C1 segment of cervical spinal cord (tissue), 14 donors: ENCODE measurements around the gene PRRT1.
A peak's percentile ranks its signal among the peaks of the same experiment; 100 is the strongest.
"Not testable (repeated sequence)": the region's sequence is repeated elsewhere in the genome, so short reads cannot be mapped to it uniquely, and the experiment has no call there.

ENCODE experiments used
- DNase-seq, 14 donors: peaks; one replicate each; lab custom pipeline; 2025; lab: John Stamatoyannopoulos, UW

PRRT1 gene

GRCh38 chr6:32188381-32189068 is 36.8 kb upstream of the PRRT1 start:
- no peak for DNase-seq

GRCh38 chr6:32187725-32188380 is 36.1 kb upstream of the PRRT1 start:
- DNase-seq, result not testable (repeated sequence)

GRCh38 chr6:32187009-32187709 is 35.4 kb upstream of the PRRT1 start:
- DNase-seq, result no peak

GRCh38 chr6:32186151-32186840 is 34.6 kb upstream of the PRRT1 start:
- not testable (repeated sequence) for DNase-seq

- DNase-seq, result peak in 2 of 14 donors; percentile 13 to 35
Observed at GRCh38 chr6:32185681-32186131, 34.0 kb upstream of the PRRT1 start.

- DNase-seq, result no peak
Observed at GRCh38 chr6:32184084-32184640, 32.4 kb upstream of the PRRT1 start, which contains the start of gene AGER. Gene AGER, minus strand, starts transcription at chr6:32184253. Its CDS starts 31 bp downstream, at chr6:32184222.

DNA sequence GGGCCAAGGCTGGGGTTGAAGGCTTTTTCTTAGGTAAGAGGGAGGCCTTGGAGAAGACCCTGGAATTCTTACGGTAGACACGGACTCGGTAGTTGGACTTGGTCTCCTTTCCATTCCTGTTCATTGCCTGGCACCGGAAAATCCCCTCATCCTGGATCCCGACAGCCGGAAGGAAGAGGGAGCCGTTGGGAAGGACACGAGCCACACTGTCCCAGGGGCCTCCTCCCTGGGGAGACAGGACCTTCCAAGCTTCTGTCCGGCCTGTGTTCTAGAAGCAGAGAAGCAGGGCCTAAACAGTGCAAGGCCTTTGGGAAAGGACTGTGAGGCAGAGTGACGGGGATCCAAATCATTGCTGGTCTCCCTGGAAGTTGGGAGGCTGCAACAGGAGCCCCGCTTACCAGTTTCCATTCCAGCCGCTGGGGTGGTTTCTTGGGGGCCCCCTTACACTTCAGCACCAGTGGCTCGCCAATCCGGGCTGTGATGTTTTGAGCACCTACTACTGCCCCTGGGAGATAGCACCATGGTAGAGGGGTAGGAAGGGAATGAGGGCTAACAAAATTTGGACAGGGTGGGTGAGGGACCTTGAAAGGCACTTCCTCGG is 31.8 kb upstream of the PRRT1 start:
- DNase-seq, result no peak

DNA sequence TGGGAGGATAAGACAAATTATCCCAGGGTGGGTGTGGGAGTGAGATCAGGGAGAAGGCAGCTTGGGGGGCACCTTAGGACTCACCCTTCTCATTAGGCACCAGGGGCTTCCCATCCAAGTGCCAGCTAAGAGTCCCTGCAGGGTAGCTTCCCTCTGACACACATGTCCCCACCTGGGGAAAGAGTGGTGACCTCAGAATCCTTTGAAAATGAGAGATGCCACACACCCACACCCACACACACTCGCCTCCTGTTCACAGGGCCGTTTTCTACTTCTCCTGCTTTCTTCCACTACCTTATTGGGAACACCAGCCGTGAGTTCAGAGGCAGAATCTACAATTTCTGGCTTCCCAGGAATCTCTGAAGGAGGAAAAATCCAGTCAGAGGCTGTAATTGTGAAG is 31.3 kb upstream of the PRRT1 start:
- DNase-seq, result no peak

DNA sequence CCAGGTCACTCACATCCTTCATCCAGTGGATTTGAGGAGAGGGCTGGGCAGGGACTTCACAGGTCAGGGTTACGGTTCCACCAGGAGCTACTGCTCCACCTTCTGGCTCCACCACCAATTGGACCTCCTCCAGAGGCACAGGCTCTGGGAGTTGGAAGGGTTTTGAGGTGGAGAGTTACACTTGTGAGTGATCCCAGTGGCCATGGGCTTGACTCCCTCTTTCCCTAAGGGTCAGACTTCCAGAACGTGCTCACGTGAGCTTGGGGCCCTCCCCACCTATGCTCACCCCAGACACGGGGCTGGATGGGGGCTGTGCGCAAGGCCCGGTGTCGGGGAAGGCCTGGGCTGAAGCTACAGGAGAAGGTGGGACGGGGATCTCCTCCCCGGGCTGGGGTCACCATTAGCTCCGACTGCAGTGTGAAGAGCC is 30.8 kb upstream of the PRRT1 start:
- DNase-seq, result no peak

DNA sequence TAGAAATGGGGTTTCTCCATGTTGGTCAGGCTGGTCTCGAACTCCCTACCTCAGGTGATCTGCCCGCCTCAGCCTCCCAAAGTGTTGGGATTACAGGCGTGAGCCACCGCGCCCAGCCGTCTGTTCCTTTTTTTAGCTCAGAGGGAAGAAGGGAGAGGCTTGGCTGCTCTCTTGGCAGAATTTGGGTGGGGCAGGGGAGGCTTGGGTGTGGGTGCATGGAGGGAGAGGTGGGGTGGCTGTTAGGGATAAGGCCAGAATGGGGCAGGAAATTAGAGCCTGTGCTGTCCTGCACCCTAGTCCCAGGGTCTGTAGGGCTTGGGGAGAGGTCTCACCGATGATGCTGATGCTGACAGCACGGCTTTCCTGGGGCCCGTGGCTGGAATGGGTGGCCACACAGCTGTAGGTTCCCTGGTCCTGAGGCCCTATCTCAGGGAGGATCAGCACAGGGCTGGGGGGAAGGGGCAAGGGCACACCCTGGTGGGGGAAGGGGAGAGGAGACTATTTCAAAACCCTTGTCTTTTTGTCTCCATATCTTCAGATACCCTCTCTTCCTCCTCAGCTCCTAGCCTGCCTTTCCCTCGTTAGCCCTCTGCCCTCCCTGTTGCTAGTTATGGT is 30.3 kb upstream of the PRRT1 start:
- no peak for DNase-seq

GRCh38 chr6:32181148-32181702 is 29.5 kb upstream of the PRRT1 start:
- no peak for DNase-seq

- no peak for DNase-seq
Observed at GRCh38 chr6:32179766-32180405, 28.1 kb upstream of the PRRT1 start.

GRCh38 chr6:32178547-32179440 is 27.1 kb upstream of the PRRT1 start:
- DNase-seq, result no peak

DNA sequence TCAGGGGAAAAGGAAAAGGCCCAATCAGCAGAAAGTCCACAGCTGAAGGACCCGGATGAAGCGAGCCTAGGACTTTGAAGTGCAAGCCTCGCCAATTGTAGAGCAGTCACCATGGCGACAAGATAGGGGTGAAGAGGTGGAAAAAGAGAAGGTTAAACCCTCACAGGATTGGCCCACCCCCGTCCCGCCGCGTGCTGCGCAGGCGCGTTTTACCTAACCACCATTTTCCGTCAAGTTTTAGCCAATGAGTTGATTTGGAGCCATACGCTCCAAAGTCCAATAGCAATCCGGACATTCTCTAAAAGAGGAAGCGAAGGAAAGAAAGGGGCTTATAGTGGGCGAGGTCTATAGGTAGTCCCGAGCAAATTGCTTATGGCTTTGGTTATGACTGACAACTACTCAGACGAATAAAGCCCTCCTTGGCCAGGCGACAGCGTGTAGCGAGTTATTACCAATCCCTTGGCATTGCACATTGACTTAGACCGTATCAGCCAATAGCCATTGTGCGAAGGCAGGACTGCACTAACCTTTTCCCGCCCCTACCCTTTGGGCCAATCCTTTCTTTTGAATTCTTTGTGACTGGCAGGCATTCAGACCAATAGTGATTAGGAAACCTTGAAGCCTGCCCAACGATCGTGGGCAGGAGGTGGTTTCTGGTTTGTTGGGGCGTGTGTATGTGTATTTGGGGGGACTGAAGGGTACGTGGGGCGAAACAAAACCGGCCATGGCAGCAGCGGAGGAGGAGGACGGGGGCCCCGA is 26.2 kb upstream of the PRRT1 start, which contains the start of gene RNF5:
Gene RNF5, plus strand, starts transcription at position 618 of the 759 bp plus-strand sequence. Its CDS starts 107 bp downstream, at position 725.
- peak; percentile 70 to 100 (median 98) for DNase-seq

DNA sequence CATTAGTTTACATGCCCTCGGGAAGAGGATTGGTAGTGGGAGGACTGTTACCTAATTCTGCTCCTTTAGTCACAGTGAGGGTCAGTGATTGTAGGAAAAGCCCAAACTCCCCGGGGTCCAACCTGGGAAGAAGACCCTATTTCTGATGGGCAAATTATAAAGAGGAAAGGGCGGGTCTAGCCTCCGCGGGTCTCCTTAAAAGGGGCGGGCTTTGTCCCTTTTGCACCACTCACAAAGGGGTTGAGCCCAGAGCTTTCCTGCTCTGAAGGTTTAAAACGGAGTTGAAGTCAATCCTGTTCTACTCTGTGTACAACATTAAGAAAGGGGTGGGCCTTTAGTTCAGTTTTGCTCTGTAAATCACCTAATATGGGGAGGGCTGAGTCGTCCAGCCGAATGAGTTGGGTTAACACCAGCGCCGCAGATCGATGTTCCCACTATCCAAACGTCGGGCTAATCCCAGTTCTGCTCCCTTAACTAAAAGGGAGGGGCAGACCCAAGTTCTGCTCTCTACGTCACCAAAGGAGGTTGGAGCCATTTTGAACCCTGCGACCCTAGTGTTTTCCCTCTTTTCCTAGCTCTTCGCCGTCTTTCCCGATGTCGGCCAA is 25.5 kb upstream of the PRRT1 start:
- peak in 3 of 14 donors; percentile 54 to 75 (median 65) for DNase-seq

DNA sequence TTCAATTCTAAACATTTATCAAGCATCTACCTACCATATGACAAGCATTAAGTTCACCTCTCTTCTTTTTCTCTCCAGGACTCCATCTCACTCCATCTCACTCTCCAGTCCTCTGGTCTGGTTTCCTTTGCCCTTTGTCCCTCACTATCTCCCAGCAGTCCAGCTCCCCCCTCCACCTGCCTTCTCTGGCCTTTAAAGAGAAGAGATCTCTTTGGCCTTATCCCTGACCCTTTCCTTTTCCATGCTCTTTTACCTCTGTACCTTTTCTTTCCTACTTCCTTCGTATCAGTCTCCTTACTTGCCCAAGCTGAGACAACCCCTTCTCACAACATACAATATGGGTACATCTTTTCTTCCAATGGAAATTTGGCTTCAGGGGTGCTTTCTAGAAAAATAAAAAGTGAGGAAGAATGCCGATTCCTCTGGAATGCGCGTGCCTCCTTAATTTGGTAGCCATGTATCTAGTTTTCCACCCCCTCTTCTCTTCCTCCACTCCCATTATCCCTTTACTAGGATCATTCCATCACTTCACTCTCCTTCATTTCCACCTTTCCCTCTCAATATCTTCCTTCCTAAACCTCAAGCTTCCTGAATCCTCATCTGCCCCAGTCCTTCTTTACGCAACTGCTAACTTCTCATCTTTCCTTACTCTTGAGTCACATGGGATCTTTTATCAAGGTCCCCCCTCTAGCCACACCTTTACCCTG is 24.9 kb upstream of the PRRT1 start:
- DNase-seq, result no peak
